Endodermal cell (in vitro differentiated cells): ENCODE data around the gene ATG12. TPM values are rescaled to one million over a fixed set of nuclear protein-coding genes. Genes with fewer than 3 reads are reported as not detected.
"Not testable (repeated sequence)": the region's sequence is repeated elsewhere in the genome, so short reads cannot be mapped to it uniquely, and the experiment has no call there.

Source experiments
- DNase-seq: peaks from one replicate; pipeline ENCODE4 v3.0.0-alpha.2; 2017
- H3K27ac ChIP-seq: 2 replicates; pipeline ENCODE4 v1.5.1; 2013; ENCODE audit warnings: mild to moderate bottlenecking, low read depth, low read length, moderate library complexity
- H3K27me3 ChIP-seq: 2 replicates; pipeline ENCODE4 v1.6.1; 2013; ENCODE audit warnings: mild to moderate bottlenecking, low read length, moderate library complexity; ENCODE audit not compliant: insufficient read depth, control insufficient read depth, poor library complexity, severe bottlenecking
- H3K36me3 ChIP-seq: 2 replicates; pipeline ENCODE4 v1.7.0; 2013; ENCODE audit warnings: mild to moderate bottlenecking, low read length, moderate library complexity; ENCODE audit not compliant: control insufficient read depth, insufficient read depth
- H3K4me1 ChIP-seq: one replicate; pipeline ENCODE4 v1.7.0; 2013; ENCODE audit warnings: low read length; ENCODE audit not compliant: control insufficient read depth, insufficient read depth
- H3K4me3 ChIP-seq: 2 replicates; pipeline ENCODE4 v1.5.1; 2013; ENCODE audit warnings: mild to moderate bottlenecking, low read length, moderate library complexity
- H3K9ac ChIP-seq: 2 replicates; pipeline ENCODE4 v1.6.1; 2013; ENCODE audit warnings: mild to moderate bottlenecking, low read length, moderate library complexity; ENCODE audit not compliant: poor library complexity, severe bottlenecking; ENCODE audit errors: extremely low read depth
- H3K9me3 ChIP-seq: 2 replicates; pipeline ENCODE4 v1.6.1; 2013; ENCODE audit warnings: mild to moderate bottlenecking, low read length, moderate library complexity; ENCODE audit not compliant: control insufficient read depth
- H3K27ac Mint-ChIP-seq: 2 replicates; pipeline ENCODE4 v1.8.0; 2020; ENCODE audit warnings: mixed read lengths
- H3K27me3 Mint-ChIP-seq: 2 replicates; pipeline ENCODE4 v1.8.0; 2021; ENCODE audit warnings: mild to moderate bottlenecking, mixed read lengths; ENCODE audit not compliant: insufficient read depth
- H3K36me3 Mint-ChIP-seq: 2 replicates; pipeline ENCODE4 v1.8.0; 2020; ENCODE audit warnings: low read depth, mixed read lengths
- H3K4me1 Mint-ChIP-seq: 2 replicates; pipeline ENCODE4 v1.8.0; 2020; ENCODE audit warnings: mixed read lengths
- H3K4me3 Mint-ChIP-seq: 2 replicates; pipeline ENCODE4 v1.8.0; 2020; ENCODE audit warnings: mild to moderate bottlenecking, moderate library complexity, mixed read lengths
- H3K9me3 Mint-ChIP-seq: 2 replicates; pipeline ENCODE4 v1.8.0; 2020; ENCODE audit warnings: mild to moderate bottlenecking, mixed read lengths
- CTCF ChIP-seq: fragments of 200-600 bp; sonication (generic); conservative IDR thresholded peaks from 2 replicates; pipeline ENCODE4 v1.5.0; 2021; ENCODE audit warnings: antibody characterized with exemption, mild to moderate bottlenecking
- WGBS, 2 experiments: methylation state at CpG; one replicate each; pipeline versions ENCODE4 v1.1.5 to v1.1.7; 2013; ENCODE audit warnings: missing lambda C conversion rate in 2 of 2, mixed read lengths in 1 of 2; ENCODE audit not compliant: insufficient coverage in 1 of 2, insufficient read length in 1 of 2; 5-methylcytosine and 5-hydroxymethylcytosine counted together
- total RNA-seq, 2 donors: library from RNA; stranded (reverse); fragmentation: NEBNext Ultra II Directional in 1 of 2; extraction: Animal tissue kit (Norgen Biotek cat#: 25700) in 1 of 2; gene quantifications; 2 replicates in 1 of 2; 3 replicates in 1 of 2; pipeline ENCODE4 v1.2.1, GENCODE V29; 2021

ATG12 gene
- total RNA-seq, 2 donors from 2014 or later: 47.9 to 57.8 TPM

- Histone ChIP-seq H3K4me3 (no peak overlapping the region), H3K27ac (no peak overlapping the region)
Observed at GRCh38 chr5:115811406-115811805, 30.0 kb downstream of the ATG12 start.

GRCh38 chr5:115810761-115811160, 30.6 kb downstream of the ATG12 start:
- no peak overlapping the region for H3K4me3 Mint-ChIP-seq
- H3K27ac Mint-ChIP-seq: no peak overlapping the region
- Histone ChIP-seq H3K27me3 (peaks cover 27% of the 10 kb centered on the region), H3K27ac (no peak overlapping the region), H3K9me3 (no peaks in the 10 kb centered on the region), H3K36me3 (no peaks in the 10 kb centered on the region), H3K9ac (no peak overlapping the region), H3K4me1 (no peaks in the 10 kb centered on the region), H3K4me3 (no peak overlapping the region)
- no peaks in the 10 kb centered on the region for H3K9me3 Mint-ChIP-seq
- H3K36me3 Mint-ChIP-seq: peaks cover 11% of the 10 kb centered on the region
- no peak for DNase-seq
- no peak for TF ChIP-seq CTCF
- peaks cover 22% of the 10 kb centered on the region for H3K27me3 Mint-ChIP-seq
- H3K4me1 Mint-ChIP-seq: peaks cover 16% of the 10 kb centered on the region

More at GRCh38 chr5:115811406-115811805, 30.0 kb downstream of the ATG12 start:
- DNase-seq: no peak
- H3K27me3 Mint-ChIP-seq: peaks cover 27% of the 10 kb centered on the region
- H3K27ac Mint-ChIP-seq: no peak overlapping the region
- peaks cover 33% of the 10 kb centered on the region for H3K27me3 ChIP-seq
- no peaks in the 10 kb centered on the region for H3K36me3 ChIP-seq
- peaks cover 11% of the 10 kb centered on the region for H3K36me3 Mint-ChIP-seq
- peaks cover 14% of the 10 kb centered on the region for H3K4me1 Mint-ChIP-seq
- H3K9ac ChIP-seq: no peak overlapping the region
- no peak for TF ChIP-seq CTCF
- no peak overlapping the region for H3K4me3 Mint-ChIP-seq
- no peaks in the 10 kb centered on the region for H3K4me1 ChIP-seq
- H3K9me3 Mint-ChIP-seq: no peaks in the 10 kb centered on the region
- no peaks in the 10 kb centered on the region for H3K9me3 ChIP-seq

GRCh38 chr5:115809946-115810345, 31.4 kb downstream of the ATG12 start:
- Histone ChIP-seq H3K27ac (no peak overlapping the region), H3K36me3 (peaks cover 3% of the 10 kb centered on the region), H3K27me3 (peaks cover 19% of the 10 kb centered on the region), H3K9me3 (no peaks in the 10 kb centered on the region), H3K4me1 (no peaks in the 10 kb centered on the region), H3K9ac (no peak overlapping the region), H3K4me3 (no peak overlapping the region)
- Mint-ChIP-seq H3K36me3 (peaks cover 13% of the 10 kb centered on the region), H3K27ac (no peak overlapping the region), H3K27me3 (peaks cover 14% of the 10 kb centered on the region), H3K9me3 (no peaks in the 10 kb centered on the region), H3K4me1 (peaks cover 10% of the 10 kb centered on the region), H3K4me3 (no peak overlapping the region)
- WGBS, 2 experiments: 92% methylated on average over 1 of the region's 2 CpGs; no CpG with 5 or more reads in 1 of the 2 experiments
- no peak for TF ChIP-seq CTCF
- no peak for DNase-seq

GRCh38 chr5:115808066-115808465, 33.3 kb downstream of the ATG12 start:
- not testable (repeated sequence) for H3K9me3 ChIP-seq, H3K36me3 ChIP-seq, H3K27ac ChIP-seq, H3K9me3 Mint-ChIP-seq, H3K4me1 Mint-ChIP-seq, H3K4me3 ChIP-seq, H3K9ac ChIP-seq, H3K4me1 ChIP-seq, H3K4me3 Mint-ChIP-seq, H3K27me3 ChIP-seq, DNase-seq, H3K27ac Mint-ChIP-seq, H3K27me3 Mint-ChIP-seq
- H3K36me3 Mint-ChIP-seq: peaks cover 17% of the 10 kb centered on the region
- 95 to 100% methylated on average over 1 to 2 of the region's 2 CpGs for WGBS, 2 experiments
